Activated gamma-delta T cell treated with Interleukin-2 at 50 U/mL for 16 hours (primary cell): ENCODE results near the gene SMTN.

ENCODE experiments used
- DNase-seq: peaks from one replicate; pipeline ENCODE4 v3.0.0-alpha.2; 2020

Gene SMTN

GRCh38 chr22:31133911-31134310 lies 52.8 kb downstream of the SMTN start:
- DNase-seq, result no peak

DNA sequence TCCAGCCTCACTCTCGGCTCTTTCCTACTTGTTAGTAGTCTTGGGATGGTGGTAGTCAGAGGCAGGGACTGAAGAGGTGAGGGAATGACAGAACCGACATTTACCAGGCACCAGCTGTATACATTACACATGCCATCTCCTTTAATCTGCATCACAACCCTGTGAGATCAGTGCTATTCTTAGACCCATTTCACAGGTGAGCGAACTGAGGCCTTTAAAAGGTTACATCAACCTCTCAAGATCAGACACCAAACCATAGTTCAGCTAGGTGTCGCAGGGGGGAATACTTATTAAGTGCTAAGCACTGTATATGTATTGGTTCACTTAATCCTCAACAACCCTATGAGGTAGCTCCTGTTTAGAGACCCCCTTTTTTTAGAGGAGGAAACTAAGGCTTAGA lies 53.6 kb downstream of the SMTN start:
- no peak for DNase-seq

DNA sequence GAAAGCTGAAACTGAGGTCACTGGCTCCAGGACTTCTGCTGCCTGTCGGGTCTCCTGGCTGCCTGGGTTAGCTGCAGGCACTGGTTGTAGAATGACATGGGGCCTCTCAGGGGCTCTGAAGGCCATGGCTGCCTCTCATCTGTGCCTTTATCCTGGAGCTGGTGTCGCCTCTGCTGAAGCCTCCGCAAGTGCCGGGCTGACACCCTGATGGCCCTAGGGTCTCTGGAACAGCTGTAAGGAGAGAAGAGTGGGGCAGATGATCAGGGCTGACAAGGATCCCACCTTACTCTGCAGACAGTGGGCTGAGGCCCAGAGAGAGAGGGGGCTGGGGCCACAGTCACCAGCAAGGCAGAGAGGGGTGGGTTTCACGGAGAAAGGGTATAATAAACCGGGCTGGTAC lies 54.6 kb downstream of the SMTN start:
- DNase-seq, result no peak

GRCh38 chr22:31136155-31136554 lies 55.0 kb downstream of the SMTN start:
- no peak for DNase-seq

GRCh38 chr22:31136711-31137110 lies 55.6 kb downstream of the SMTN start:
- DNase-seq, result no peak

GRCh38 chr22:31137721-31138120 lies 56.6 kb downstream of the SMTN start:
- no peak for DNase-seq

GRCh38 chr22:31138126-31138525 lies 57.0 kb downstream of the SMTN start:
- DNase-seq, result no peak

- no peak for DNase-seq
Measured at GRCh38 chr22:31139066-31139465, 57.9 kb downstream of the SMTN start.

DNA sequence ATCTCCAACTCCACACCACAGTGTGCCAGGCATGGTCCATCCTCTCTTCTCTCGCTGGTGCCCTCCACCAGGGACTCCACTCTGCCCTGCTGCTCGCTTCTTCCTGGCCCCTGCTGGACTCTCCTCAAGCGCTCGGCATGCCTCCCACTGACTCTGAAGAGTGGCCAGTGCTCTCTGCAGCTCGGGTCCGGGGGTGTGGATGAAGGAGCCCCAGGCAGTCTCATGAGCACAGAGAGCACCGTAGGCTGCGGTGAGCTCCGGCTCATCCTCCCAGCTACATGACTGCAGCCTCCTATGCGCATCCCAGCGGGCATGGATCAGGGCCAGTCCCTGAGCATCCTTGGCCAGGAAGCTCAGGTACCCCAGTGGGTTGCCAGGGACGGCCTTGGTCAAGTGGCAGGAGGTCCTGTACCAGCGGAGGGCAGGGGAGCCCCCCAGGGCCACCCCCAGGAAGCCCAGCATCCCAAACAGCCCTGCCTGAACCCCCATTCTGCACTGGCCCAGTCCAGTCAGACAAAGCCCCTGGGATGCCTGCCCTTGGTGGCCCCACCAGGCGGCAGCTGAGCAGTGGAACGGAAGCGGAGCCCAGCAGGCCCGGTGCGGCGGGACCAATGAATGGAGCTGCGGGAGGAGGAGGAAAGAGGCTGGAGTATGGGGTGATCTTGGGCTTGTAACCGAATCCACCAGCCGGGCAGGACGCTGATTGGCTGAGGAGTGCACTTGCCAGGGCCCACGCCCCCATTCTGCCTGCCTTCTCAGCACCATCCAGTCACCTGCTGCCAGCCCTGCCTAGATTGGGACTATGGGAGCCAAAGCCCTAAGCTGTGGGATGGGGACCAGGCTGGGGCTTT lies 59.0 kb downstream of the SMTN start, which contains the start of gene PLA2G3:
PLA2G3 (minus strand) TSS at position 643 of the 851 bp plus-strand sequence; CDS start at position 489, 154 bp downstream.
- no peak for DNase-seq

DNA sequence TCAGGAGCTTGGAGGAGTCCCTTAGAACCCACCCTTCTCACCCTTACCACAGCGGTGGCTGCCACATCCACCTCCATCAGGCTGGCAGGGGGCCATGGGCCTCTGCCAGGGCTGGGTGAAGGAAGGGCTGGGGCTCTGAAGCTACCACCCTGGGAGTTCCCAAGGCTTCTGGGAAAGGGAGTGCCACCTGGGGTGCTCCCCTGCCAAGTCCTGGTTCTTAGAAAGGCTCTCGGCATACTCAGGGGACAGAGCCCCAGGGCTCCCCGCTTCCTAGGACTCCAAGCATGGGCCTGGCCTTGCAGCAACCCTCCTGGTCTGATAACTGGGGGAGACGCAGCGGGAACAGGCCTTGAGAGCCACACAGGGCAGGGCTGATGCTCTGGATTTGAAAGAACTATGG lies 59.6 kb downstream of the SMTN start:
- no peak for DNase-seq

GRCh38 chr22:31141551-31141950 lies 60.4 kb downstream of the SMTN start:
- no peak for DNase-seq

GRCh38 chr22:31142285-31142684 lies 61.2 kb downstream of the SMTN start:
- DNase-seq, result no peak

DNA sequence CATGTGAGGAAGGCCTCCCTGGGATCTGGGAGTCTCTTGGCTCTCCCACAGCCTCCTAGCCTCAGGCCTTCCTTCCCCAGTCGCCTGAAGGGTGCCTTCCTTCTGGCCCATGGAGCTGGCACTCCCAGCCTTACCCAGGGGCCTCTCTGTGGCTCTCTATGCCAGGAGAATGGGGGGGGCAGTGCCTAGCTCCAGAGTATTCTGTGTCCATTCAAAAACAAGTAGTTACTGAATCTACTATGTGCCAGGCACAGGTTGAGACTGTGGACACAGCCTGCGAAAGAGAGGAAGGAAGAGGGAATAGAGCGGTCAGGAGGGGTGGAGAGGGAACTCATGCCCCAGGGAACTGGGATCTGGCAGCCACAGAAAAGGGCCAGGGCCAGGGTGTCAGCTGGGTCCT lies 61.9 kb downstream of the SMTN start:
- no peak for DNase-seq

GRCh38 chr22:31143537-31143936 lies 62.4 kb downstream of the SMTN start:
- DNase-seq, result no peak

- DNase-seq, result no peak
Measured at GRCh38 chr22:31144223-31144622, 63.1 kb downstream of the SMTN start.

DNA sequence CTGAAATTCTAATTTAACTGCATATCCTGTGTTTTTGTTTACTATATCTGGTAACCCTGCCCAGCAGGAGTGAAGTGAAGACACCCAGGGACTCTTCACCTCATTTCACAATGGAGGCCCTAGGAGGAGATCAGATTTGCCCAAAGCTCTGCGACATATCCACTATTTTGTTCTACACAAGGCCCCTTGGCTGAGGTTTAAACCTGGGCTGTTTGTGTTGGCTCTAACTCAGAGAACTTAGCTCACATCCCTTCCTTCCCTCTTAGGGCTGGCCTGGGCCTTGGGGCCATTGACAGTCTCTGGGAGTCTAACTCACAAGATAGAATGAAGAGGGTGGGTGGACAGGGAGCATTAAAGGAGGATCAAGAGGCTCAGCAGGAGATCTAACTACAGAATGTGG lies 67.4 kb downstream of the SMTN start:
- no peak for DNase-seq

DNA sequence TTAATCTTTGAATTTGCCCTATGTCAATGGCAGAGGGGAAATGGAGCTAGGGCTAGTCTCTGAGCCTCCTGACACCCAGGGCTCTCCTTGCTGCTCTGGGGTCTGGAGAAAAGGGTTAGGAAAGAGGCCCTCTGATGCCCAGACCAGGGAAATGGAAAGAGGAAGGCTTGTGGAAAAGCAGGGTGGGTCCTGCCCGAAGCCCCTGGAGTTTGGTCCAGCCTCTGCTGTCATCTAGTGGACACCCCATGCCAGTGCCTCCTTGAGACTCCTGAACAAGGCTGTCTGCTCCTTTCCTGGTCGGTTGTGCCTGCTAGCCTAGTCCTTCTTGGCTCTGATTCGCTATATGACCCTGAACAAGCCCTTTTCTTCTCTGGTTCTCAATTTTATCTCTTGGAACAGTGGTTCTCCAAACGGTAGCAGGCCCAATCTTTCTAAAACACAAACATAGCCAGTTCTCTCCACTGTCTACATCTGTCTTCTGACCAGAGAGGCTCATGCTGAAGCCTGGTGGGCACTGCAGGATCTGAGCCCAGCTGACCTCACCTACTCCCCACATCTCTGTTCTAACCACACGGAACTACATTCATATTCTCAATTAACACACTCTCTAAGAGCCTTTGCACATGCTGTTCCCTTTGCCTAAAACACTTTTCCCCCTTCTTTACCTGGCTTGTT lies 68.0 kb downstream of the SMTN start:
- DNase-seq, result no peak

GRCh38 chr22:31150615-31151014 lies 69.5 kb downstream of the SMTN start:
- no peak for DNase-seq

DNA sequence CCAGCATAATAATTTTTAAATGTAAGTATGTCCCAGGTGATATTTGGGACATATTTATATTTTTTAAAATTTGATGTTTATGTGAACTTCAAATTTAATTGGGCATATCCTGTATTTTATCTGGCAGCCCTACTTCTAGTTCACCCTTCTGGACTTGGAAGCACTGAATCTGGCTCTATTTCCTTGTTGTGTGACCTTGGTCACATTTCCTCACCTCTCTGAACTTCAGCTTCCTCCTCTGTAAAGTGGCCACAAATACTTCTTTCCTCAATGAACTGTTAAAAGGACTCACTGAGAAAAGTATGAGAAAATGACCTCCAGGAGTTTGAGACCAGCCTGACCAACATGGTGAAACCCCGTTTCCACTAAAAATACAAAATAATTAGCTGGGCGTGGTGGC lies 70.8 kb downstream of the SMTN start:
- no peak for DNase-seq

DNA sequence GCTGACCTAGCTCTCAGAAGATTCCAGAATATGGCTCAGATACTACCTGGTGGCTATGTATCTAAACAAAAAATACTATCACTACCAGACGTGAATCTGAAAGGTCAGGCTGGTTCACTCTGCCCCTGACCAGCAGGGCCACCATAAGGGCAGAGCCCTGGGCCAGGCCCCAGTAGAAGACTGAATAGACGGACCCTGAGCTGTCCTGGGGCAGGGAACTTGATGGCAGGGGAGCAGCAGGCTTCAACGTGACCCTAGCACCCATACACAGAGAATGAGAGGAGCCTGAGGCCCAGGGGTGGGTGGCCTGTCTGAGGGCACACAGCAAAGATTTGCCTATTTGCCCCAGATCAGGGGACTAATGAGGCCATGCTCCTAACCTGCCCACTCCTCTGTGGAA lies 72.2 kb downstream of the SMTN start:
- no peak for DNase-seq
